Suprapubic skin (tissue), 4 donors: ENCODE results near the gene DPY30.

Experiments
- EP300 ChIP-seq: sonication (generic); formaldehyde crosslinking; IDR thresholded peaks from one replicate; pipeline ENCODE4 v1.6.1; 2017; ENCODE audit warnings: antibody characterized with exemption
- POLR2A ChIP-seq, 2 donors: fragments of 450-650 bp; IDR thresholded peaks; one replicate each; pipeline ENCODE4 v1.6.1; 2017; ENCODE audit warnings: antibody characterized with exemption in 2 of 2, mild to moderate bottlenecking in 2 of 2, moderate library complexity in 2 of 2
- POLR2AphosphoS5 ChIP-seq, 3 donors: sonication (generic); formaldehyde crosslinking; IDR thresholded peaks; one replicate each; pipeline ENCODE4 v1.6.1; 2017; ENCODE audit warnings: antibody characterized with exemption in 3 of 3
- TF ChIP-seq, protein P1 (sequence below), 2 donors: fragments of 200-600 bp in 1 of 2; fragments of 450-650 bp in 1 of 2; sonication (generic) in 1 of 2; IDR thresholded peaks; one replicate each; pipeline ENCODE4 v1.5.1; 2016 to 2019; ENCODE audit warnings: antibody characterized with exemption in 2 of 2, mild to moderate bottlenecking in 1 of 2, moderate library complexity in 1 of 2

DNA sequence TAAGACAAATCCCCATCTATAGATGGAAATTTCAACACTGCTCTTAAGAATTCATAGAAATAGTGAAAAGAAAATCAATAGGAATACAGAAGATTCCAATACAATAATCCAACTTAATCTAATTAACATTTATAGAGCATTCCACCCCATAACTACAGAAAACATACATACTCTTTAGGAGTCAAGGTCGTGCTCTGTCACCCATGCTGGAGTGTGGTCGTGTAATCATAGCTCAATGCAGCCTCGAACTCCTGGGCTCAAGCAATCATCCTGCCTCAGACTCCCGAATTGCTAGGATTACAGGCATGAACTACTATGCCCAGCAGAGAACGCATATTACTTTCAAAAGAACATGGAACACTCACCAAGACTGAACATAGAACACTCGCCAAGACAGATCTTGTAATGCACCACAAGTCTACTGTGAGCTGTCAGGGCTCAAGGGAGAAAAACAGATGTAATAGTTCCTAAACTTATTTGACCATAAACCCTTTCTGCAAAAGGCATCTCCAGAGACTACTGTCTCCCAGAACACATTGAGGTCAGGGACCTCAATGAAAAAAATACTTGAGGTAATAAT lies 42.9 kb downstream of the DPY30 start:
- TF ChIP-seq, protein P1, sequence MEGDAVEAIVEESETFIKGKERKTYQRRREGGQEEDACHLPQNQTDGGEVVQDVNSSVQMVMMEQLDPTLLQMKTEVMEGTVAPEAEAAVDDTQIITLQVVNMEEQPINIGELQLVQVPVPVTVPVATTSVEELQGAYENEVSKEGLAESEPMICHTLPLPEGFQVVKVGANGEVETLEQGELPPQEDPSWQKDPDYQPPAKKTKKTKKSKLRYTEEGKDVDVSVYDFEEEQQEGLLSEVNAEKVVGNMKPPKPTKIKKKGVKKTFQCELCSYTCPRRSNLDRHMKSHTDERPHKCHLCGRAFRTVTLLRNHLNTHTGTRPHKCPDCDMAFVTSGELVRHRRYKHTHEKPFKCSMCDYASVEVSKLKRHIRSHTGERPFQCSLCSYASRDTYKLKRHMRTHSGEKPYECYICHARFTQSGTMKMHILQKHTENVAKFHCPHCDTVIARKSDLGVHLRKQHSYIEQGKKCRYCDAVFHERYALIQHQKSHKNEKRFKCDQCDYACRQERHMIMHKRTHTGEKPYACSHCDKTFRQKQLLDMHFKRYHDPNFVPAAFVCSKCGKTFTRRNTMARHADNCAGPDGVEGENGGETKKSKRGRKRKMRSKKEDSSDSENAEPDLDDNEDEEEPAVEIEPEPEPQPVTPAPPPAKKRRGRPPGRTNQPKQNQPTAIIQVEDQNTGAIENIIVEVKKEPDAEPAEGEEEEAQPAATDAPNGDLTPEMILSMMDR (IDR thresholded peaks at IDR 0.05): no peak
- no peak for TF ChIP-seq POLR2AphosphoS5 (IDR thresholded peaks at IDR 0.05)
- TF ChIP-seq POLR2A (IDR thresholded peaks at IDR 0.05): no peak
- TF ChIP-seq EP300: no peak
